Measurements from ENCODE around the gene STYXL2.

DNA sequence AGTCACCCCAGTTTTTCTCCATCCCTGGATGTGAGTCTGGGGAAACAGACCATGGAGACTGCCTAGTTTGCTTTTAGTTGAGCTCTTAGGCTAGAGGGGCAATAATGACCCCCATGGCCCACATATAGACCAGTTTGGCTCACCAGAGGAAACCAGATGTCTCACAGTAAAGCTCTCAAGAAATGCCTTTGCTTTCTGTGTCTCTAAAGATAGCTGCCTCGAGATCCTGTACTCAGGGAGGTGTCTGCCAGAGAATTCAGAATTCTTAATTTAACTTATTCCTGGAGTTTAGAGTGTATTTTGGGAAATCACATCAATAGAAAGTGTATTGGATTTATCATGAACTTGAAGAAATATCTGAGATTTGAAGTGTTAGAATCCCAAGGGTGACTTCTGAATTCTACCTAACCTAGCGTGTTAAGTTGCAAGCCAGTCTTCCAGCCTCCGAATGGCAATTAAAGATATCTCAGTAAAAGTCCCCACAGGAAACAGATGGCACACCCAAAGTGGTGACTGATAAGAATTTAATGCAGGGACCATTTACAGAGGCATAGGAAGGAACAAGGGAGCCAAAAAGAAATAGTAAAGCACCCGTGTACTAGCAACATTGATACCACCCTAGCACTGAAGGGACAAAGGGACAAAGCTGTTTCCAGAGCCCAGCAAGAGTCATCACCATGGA lies 37.1 kb downstream of the STYXL2 start:
- TF ChIP-seq CTCF (tag by site-specific recombination; IDR thresholded peaks at IDR 0.05) (no peak), ZNF184 (tag by site-specific recombination; IDR thresholded peaks at IDR 0.05) (no peak), ZNF221 (tag by site-specific recombination; IDR thresholded peaks at IDR 0.05; ENCODE audit: borderline replicate concordance) (no peak), IKZF3 (tag by site-specific recombination; IDR thresholded peaks at IDR 0.05) (no peak), ZNF571 (tag by site-specific recombination; IDR thresholded peaks at IDR 0.05) (no peak)
